Mammary epithelial cell (primary cell): ENCODE data around the gene TNFSF12.

ENCODE experiments used
- EZH2 ChIP-seq: IDR thresholded peaks from 2 replicates; pipeline ENCODE4 v1.6.1; 2012; ENCODE audit warnings: low read length, inconsistent platforms, borderline replicate concordance
- TF ChIP-seq, protein P1 (sequence below), 2 donors: IDR thresholded peaks in 1 of 2; conservative IDR thresholded peaks in 1 of 2; 2 replicates each; pipeline ENCODE4 v1.5.1; 2011 to 2012; ENCODE audit warnings: inconsistent platforms in 2 of 2, low read length in 2 of 2, mild to moderate bottlenecking in 2 of 2, control low read depth in 1 of 2, low read depth in 1 of 2; ENCODE audit not compliant: insufficient read depth in 1 of 2; ENCODE audit errors: extremely low read depth in 1 of 2

GRCh38 chr17:7552621-7553051, 3.8 kb downstream of the TNFSF12 start:
- TF ChIP-seq, protein P1, sequence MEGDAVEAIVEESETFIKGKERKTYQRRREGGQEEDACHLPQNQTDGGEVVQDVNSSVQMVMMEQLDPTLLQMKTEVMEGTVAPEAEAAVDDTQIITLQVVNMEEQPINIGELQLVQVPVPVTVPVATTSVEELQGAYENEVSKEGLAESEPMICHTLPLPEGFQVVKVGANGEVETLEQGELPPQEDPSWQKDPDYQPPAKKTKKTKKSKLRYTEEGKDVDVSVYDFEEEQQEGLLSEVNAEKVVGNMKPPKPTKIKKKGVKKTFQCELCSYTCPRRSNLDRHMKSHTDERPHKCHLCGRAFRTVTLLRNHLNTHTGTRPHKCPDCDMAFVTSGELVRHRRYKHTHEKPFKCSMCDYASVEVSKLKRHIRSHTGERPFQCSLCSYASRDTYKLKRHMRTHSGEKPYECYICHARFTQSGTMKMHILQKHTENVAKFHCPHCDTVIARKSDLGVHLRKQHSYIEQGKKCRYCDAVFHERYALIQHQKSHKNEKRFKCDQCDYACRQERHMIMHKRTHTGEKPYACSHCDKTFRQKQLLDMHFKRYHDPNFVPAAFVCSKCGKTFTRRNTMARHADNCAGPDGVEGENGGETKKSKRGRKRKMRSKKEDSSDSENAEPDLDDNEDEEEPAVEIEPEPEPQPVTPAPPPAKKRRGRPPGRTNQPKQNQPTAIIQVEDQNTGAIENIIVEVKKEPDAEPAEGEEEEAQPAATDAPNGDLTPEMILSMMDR (conservative IDR thresholded peaks at IDR 0.05 in 1 of 2, IDR thresholded peaks at IDR 0.05 in 1 of 2; ENCODE audit: extremely low read depth in 1 of 2, insufficient read depth in 1 of 2, low read depth in 1 of 2, low read length in 2 of 2), result no peak
- no peak for TF ChIP-seq EZH2
